ENCODE measurements around the gene TIRAP. TPM values are rescaled to one million over a fixed set of nuclear protein-coding genes. Genes with fewer than 3 reads are reported as not detected.

The TIRAP gene
- total RNA-seq, 2 donors from 2014 or later, result 7.7 to 12.5 TPM

DNA sequence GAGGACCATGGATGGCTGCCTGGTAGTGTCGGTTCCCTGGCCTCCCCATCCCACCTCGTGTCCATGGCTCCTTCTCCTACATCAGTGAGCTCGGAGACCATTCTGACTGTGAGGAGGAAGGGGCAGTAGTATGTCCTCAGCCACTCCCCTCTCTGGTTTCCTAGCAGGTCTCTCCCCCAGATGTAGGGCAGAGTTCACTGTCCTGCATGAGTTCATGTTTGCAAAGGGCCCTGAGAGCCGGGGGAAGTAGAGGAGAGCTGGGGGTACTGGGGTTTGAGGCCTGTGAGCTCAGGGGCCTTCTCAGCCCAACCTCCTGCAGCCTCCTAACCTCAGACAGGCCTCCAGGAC, 54.2 kb downstream of the TIRAP start:
- no peak for DNase-seq (ENCODE audit: low spot score)
- intact Hi-C loops (cut with DNase I), result no loop called here

DNA sequence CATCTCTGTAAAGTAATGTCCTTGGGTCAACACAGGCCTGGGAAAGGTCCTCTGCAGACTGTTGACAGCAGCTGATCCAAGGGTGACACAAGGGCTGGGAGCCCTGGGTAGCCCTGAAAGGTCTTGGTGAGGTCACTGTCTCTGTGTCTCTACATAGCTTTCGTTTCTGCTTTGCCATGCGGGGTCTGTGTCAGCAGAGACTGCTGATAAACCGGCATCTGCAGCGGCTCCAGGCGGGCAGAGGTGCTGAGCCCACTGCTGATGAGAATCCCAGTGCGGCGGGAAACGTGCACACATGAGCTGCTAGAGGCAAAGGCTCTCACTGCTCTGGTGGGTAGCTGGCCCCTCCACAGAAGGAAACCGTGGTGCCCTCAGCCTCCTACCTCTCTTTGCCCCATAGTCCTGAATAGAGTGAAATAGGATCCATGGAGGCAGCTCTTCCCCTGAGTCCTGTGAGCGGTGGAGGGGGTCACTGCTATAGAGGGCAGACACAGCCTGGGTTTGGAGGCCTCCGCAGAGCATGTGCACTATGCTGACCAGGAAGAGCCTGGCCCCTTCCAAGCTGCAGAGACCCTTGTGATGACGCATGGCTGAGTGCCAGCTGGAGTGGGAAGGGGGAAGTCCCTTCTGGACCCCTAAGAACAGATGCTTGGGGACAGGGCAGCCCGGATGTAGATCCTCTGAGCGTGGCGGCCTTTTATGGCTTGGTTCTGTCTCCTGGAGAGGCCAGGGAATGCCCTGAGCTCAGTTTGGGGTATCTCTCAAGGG, 54.8 kb downstream of the TIRAP start:
- DNase-seq (ENCODE audit: low spot score), result peak; percentile 78
- intact Hi-C loops (cut with DNase I), result no loop called here

DNA sequence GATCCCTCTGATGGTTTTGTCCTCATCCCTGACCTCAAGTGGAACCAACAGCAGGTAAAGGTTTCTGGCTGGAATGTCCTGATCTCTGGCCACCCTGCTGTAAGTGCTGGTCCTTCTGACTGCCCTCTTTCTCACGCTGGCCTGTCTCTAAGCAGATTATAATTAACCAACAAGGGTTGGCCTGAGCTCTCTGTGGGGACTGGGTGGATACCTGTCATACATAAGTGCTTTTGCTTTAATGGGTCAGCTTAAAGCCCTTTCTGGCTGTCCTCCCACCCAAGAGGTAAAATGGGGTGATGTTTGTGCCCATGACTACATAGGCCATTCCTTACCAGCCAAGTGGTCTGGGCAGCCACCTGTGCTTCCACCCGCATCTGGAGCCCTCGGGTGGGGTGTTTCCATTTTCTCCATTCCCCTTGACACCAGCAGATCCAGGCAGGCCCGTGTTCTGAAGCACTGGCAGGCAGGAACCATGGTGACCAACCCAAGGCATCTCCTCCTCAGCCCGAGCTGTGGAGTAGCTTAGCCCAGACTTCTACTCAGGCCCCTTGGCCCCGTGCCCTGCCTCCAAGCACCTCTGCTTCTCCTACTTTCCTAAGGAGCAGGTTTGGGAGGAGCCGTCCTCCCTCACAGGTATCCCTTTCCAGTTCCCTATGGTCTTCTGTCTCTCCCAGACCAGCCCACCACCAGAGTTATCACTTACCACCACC, 55.6 kb downstream of the TIRAP start:
- intact Hi-C loops (cut with DNase I), result no loop called here
- peak; percentile 58 for DNase-seq (ENCODE audit: low spot score)

DNA sequence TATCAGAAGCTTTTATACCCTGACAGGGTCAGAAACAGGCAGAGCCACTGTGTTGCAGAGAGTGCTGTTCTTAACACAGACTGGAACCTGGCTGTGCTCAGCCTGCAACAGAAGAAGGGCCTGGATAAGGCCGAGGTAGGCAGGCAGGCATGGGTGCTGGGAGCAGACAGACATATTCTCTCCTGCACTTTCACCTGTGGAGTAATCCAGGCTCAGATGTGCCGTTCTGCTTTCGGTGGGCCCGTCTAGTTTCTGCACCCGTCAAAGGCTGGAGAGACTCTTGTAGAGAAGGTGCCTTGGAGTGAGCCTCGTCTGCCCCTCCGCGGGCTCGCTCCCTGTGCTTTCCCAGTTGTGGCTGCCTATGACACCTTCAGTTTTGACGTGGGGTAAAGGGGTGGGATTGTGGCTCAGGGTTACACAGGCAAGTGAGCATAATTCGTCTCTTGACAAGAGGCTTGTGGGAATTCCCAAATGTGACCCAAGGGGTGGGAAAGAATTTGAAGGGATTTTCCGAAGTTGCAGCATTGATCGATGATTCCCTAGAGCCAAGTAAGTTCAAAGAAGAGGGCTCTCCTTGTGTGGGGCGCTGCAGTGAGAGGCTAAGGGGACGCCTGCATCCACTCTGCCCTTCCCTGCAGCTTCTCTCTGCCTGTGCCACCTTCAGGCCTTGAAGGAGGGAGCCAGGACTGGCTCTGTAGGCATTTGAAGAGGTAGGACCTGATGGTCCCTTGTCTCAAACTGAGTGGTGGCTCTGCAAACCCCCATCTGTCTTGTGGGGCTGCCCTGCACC, 56.4 kb downstream of the TIRAP start:
- DNase-seq (ENCODE audit: low spot score), result peak; percentile 41
- intact Hi-C loops (cut with DNase I), result no loop called here

DNA sequence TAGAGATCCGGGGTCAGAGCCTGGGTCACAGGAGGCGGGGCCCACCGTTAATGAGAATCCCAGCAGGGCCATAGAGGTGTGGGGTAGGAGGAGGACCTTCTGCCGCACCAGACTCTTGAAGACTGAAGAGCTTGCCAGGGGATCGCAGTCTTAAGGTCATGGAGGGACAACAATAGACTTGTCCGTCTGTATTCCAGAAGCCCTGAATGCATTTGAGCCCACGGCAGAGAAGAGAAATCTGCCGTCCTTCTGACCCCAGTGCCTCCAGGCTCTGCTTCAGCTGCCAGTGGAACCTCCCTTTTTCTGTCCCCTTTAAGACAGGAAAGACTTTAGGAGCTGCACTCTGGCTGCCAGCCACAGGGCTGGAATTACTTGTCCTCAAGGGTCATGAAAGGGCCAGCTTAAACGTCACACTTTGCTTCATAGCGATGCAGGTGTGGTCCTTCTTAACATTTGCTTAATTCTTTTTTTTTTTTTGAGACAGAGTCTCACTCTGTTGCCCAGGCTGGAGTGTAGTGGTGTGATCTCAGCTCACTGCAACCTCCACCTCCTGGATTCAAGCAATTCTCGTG, 57.1 kb downstream of the TIRAP start:
- peak; percentile 94 for DNase-seq (ENCODE audit: low spot score)
- intact Hi-C loops (cut with DNase I), result no loop called here

DNA sequence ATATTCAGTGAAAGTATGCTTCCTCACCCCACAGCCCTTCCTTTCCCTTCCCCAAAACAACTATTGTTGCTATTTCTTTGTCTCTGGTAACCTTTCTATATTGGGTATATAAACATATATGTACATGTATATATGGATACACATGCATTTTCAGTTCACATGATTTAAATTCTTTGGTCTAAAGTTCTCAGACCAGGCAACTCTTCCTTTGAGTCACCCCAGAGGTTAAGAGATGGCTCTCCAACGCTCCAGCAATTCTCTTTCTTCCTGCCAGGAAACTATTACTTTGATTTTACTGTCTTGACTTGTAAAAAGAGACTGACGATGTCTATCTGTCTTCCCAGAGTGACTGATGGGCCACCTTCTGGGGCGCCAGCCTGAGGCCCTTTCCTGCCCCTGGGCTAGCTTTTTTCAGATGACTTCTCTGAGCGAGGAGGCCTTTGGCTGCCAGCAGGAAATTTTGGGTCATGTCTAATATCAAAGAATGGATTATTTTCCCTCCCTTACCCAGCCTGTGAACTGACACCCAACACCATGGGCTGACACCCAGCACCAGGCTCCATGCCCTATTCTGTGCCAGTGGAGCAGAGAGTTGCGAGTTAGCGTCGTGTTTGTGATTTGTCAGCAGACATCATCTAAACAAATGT, 58.2 kb downstream of the TIRAP start:
- intact Hi-C loops (cut with DNase I), result no loop called here
- no peak for DNase-seq (ENCODE audit: low spot score)

DNA sequence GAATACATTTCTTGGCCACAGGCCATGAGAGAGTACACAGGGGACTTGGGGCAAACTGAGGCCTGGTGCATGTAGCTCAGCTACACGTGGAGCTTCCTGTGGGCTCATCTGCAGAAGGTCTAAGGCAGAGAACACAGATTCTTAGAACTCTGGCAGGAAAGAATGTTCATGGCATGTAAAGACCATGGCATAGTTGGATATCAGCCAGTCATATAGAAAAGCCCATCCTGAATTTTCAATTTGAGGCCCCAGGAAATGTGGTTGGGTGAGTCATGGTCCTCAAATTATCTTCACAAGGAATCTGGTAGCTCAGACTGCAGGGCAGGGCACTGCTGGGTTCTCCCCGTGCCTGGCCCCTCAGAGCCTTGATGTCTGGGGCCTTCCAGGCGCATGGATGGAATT, 58.9 kb downstream of the TIRAP start:
- intact Hi-C loops (cut with DNase I), result no loop called here
- DNase-seq (ENCODE audit: low spot score), result no peak

DNA sequence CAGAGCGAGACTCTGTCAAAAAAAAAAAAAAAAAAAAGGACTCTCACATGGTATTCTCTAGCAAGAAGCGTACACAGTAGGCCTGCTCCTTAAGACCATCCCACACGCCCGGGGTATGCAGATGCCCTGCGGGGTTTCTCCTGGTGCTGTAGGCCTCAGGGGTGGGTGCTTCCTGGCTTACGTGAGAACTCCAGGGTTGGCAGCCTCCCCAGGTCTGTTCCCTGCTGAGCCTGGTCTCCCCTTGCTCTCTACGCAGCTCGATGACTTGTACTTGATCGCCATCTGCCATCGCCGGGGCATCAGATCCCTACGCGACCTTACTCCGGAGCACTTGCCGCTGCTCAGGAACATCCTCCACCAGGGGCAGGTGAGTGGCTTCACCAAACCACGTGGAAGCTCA, 60.2 kb downstream of the TIRAP start:
- intact Hi-C loops (cut with DNase I), result no loop called here
- no peak for DNase-seq (ENCODE audit: low spot score)

Other genes starting within 250 kb of the TIRAP start
- 10 to 100 TPM; 11.2 to 31.3 TPM for gene CDON, start 220.2 kb upstream of the TIRAP start, total RNA-seq
- gene RPUSD4, start 71.4 kb upstream of the TIRAP start, total RNA-seq, result 10 to 100 TPM; 11.8 to 17.0 TPM
- 10 to 100 TPM; 11.6 to 14.4 TPM for gene FAM118B, start 71.3 kb upstream of the TIRAP start, total RNA-seq
- gene SRPRA, start 14.2 kb upstream of the TIRAP start, total RNA-seq, result 10 to 100 TPM; 79.7 to 82.0 TPM
- 10 to 100 TPM; 10.3 to 16.1 TPM for gene FOXRED1, start 13.9 kb upstream of the TIRAP start, total RNA-seq
- 10 to 100 TPM; 11.3 to 14.3 TPM for gene DCPS, start 21.0 kb downstream of the TIRAP start, total RNA-seq
- 10 to 100 TPM; 36.8 to 44.6 TPM for gene ST3GAL4, start 72.6 kb downstream of the TIRAP start, total RNA-seq

All from posterior vena cava (tissue), 2 donors.